PC-3 (cell line): Measurements from ENCODE around the gene FMO3. TPM values are rescaled to one million over a fixed set of nuclear protein-coding genes. Genes with fewer than 3 reads are reported as not detected.

ENCODE experiments used
- ATAC-seq: fragments of 200-7000 bp; cut with Tn5 transposase; 2 replicates; pipeline ENCODE4 v1.9.1; 2020; ENCODE audit warnings: mild to moderate bottlenecking, moderate library complexity
- BruUV-seq: library from RNA; stranded (reverse); fragments of 400-500 nt; replicated peaks from 2 replicates; lab custom pipeline; 2021; lab: Mats Ljungman, UMichigan
- CTCF ChIA-PET: fragments of 300-600 bp; sonication (Branson Sonifier 250); formaldehyde crosslinking; loops from one replicate; lab custom pipeline; 2022; ENCODE audit warnings: antibody characterized with exemption; lab: Charles Lee
- POLR2A ChIA-PET: fragments of 300-600 bp; sonication (Branson Sonifier 250); formaldehyde crosslinking; loops from one replicate; lab custom pipeline; 2022; ENCODE audit warnings: antibody characterized with exemption; ENCODE audit not compliant: unreplicated experiment; lab: Charles Lee
- DNase-seq: peaks from one replicate; pipeline ENCODE4 v3.0.0-alpha.2; 2015
- H2AFZ ChIP-seq: fragments of 300-600 bp; sonication (generic); 2 replicates; pipeline ENCODE4 v1.6.0; 2016; ENCODE audit warnings: antibody characterized with exemption, low read length
- H3F3A ChIP-seq: fragments of 300-600 bp; sonication (generic); one replicate; pipeline ENCODE4 v1.6.0; 2017; ENCODE audit warnings: antibody characterized with exemption, low read length, control low read depth, mild to moderate bottlenecking; ENCODE audit not compliant: unreplicated experiment
- H3K27ac ChIP-seq: fragments of 300-600 bp; sonication (generic); 2 replicates; pipeline ENCODE4 v1.5.1; 2016; ENCODE audit warnings: mild to moderate bottlenecking, low read length
- H3K27me3 ChIP-seq: fragments of 300-600 bp; sonication (generic); 2 replicates; pipeline ENCODE4 v1.6.1; 2016; ENCODE audit warnings: low read length, mixed read lengths
- H3K36me3 ChIP-seq: fragments of 300-600 bp; sonication (generic); 2 replicates; pipeline ENCODE4 v1.6.1; 2016; ENCODE audit warnings: low read depth, mixed run types, low read length, mixed read lengths
- H3K4me1 ChIP-seq: fragments of 300-600 bp; sonication (generic); 2 replicates; pipeline ENCODE4 v1.5.1; 2016; ENCODE audit warnings: low read length; ENCODE audit not compliant: insufficient read depth
- H3K4me2 ChIP-seq: fragments of 300-600 bp; sonication (generic); 2 replicates; pipeline ENCODE4 v1.6.0; 2016; ENCODE audit warnings: low read length
- H3K4me3 ChIP-seq: fragments of 300-600 bp; sonication (generic); 2 replicates; pipeline ENCODE4 v1.5.1; 2016; ENCODE audit warnings: mild to moderate bottlenecking, low read length, mixed read lengths
- H3K79me2 ChIP-seq: fragments of 300-600 bp; sonication (generic); 2 replicates; pipeline ENCODE4 v1.6.1; 2017; ENCODE audit warnings: low read length, mixed read lengths
- H3K9ac ChIP-seq: fragments of 300-600 bp; sonication (generic); 2 replicates; pipeline ENCODE4 v1.6.0; 2016; ENCODE audit warnings: mild to moderate bottlenecking, low read length
- H3K9me2 ChIP-seq: fragments of 300-600 bp; sonication (generic); replicated peaks from 2 replicates; pipeline ENCODE4 v1.6.1; 2016; ENCODE audit warnings: mixed run types, low read length, mixed read lengths
- H3K9me3 ChIP-seq: fragments of 300-600 bp; sonication (generic); 2 replicates; pipeline ENCODE4 v1.6.1; 2016; ENCODE audit warnings: low read length, mixed read lengths
- H4K20me1 ChIP-seq: fragments of 300-600 bp; sonication (generic); 2 replicates; pipeline ENCODE4 v1.6.1; 2016; ENCODE audit warnings: low read length, mixed read lengths
- EZH2 ChIP-seq: fragments of 300-600 bp; sonication (generic); IDR thresholded peaks from one replicate; pipeline ENCODE4 v1.6.1; 2017; ENCODE audit warnings: antibody characterized with exemption, mild to moderate bottlenecking, low read length; ENCODE audit not compliant: unreplicated experiment
- EZH2phosphoT487 ChIP-seq: fragments of 300-600 bp; sonication (generic); IDR thresholded peaks from 2 replicates; pipeline ENCODE4 v1.6.1; 2018; ENCODE audit warnings: mild to moderate bottlenecking, antibody characterized with exemption, low read length, borderline replicate concordance
- intact Hi-C: fragments of 100-400 bp; cut with micrococcal nuclease; formaldehyde crosslinking; loops from 2 replicates; pipeline ENCODE4 v1.9.0; 2023
- total RNA-seq: library from RNA; depleted of rRNA; stranded (reverse); fragments of >200 nt; gene quantifications from 2 replicates; pipeline ENCODE4 v1.2.3, GENCODE V29; 2014
- TF ChIP-seq, protein P1 (sequence below): fragments of 300-600 bp; sonication (generic); conservative IDR thresholded peaks from 2 replicates; pipeline ENCODE4 v1.5.1; 2017; ENCODE audit warnings: antibody characterized with exemption, low read depth, mild to moderate bottlenecking, low read length

The FMO3 gene
- total RNA-seq, 1 experiment from 2014 or later, result not detected

DNA sequence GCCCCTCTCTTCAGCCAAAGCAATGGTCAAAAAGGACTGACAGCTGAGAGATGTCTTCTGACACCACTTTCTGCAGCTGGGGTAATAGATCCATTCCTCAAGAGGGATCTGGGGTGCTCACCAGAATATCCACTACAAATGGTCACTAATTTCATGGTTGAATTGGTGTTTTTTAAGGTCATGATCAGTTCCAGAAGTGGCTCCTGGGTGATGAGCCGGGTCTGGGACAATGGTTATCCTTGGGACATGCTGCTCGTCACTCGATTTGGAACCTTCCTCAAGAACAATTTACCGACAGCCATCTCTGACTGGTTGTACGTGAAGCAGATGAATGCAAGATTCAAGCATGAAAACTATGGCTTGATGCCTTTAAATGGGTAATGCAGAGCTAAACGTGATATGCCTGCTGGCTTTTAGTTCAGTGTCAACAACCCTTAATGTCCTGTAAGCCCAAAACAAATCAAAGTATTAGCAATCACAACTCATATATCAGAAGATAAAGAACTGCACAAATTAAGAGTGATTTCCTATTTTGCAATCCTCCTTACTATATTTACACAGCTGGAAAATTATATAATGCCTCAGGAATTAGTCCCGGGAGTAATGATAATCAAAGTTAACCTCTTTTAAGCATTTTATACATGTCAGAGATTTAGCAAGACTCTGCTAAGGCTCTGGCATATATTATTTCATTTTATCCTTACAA lies 20.1 kb downstream of the FMO3 start:
- no peak overlapping the region for H3K4me2 ChIP-seq

DNA sequence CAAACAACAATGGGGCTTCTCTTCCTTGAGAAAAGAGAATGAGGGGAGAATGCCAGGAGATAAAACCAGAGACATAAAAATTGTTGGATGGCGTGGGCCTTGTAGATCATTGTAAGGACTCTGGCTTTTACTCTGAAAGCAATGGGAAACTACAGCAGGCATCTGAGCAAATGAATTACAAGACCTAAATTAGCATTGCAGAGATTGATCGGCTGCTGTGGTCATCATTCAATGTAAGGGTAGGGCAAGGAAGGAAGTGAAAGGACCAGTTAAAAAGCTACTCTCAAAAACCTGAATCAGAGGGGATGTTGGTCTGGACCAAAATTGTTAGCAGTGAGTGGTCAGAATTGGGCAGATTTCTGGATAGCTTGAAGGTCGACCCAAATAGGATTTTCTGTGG lies 21.4 kb downstream of the FMO3 start:
- Histone ChIP-seq H3K9me3 (no peaks in the 10 kb centered on the region), H3K27me3 (peaks cover 93% of the 10 kb centered on the region), H3K9ac (no peak overlapping the region), H2AFZ (no peak overlapping the region), H3K4me2 (no peak overlapping the region), H3K9me2 (no peaks in the 10 kb centered on the region), H3K79me2 (no peaks in the 10 kb centered on the region), H3K4me3 (no peak overlapping the region), H3K27ac (no peak overlapping the region), H3F3A (no peaks in the 10 kb centered on the region), H3K36me3 (no peaks in the 10 kb centered on the region), H3K4me1 (no peaks in the 10 kb centered on the region), H4K20me1 (no peaks in the 10 kb centered on the region)
- ChIA-PET CTCF (no interaction called here), POLR2A (no interaction called here)
- DNase-seq (no peak), ATAC-seq (no peak)
- intact Hi-C loops, result no loop called here
- TF ChIP-seq EZH2 (no peak), EZH2phosphoT487 (no peak)
- TF ChIP-seq, protein P1, sequence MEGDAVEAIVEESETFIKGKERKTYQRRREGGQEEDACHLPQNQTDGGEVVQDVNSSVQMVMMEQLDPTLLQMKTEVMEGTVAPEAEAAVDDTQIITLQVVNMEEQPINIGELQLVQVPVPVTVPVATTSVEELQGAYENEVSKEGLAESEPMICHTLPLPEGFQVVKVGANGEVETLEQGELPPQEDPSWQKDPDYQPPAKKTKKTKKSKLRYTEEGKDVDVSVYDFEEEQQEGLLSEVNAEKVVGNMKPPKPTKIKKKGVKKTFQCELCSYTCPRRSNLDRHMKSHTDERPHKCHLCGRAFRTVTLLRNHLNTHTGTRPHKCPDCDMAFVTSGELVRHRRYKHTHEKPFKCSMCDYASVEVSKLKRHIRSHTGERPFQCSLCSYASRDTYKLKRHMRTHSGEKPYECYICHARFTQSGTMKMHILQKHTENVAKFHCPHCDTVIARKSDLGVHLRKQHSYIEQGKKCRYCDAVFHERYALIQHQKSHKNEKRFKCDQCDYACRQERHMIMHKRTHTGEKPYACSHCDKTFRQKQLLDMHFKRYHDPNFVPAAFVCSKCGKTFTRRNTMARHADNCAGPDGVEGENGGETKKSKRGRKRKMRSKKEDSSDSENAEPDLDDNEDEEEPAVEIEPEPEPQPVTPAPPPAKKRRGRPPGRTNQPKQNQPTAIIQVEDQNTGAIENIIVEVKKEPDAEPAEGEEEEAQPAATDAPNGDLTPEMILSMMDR, result no peak
- no TSS peak for BruUV-seq

More for the DNA sequence above, 20.1 kb downstream of the FMO3 start:
- no peaks in the 10 kb centered on the region for H3K79me2 ChIP-seq
- H3K27me3 ChIP-seq, result peaks cover 87% of the 10 kb centered on the region
- no peaks in the 10 kb centered on the region for H3F3A ChIP-seq
- CTCF ChIA-PET, result no interaction called here
- H3K4me1 ChIP-seq, result no peaks in the 10 kb centered on the region
- no TSS peak for BruUV-seq
- H3K27ac ChIP-seq, result no peak overlapping the region
- no peak overlapping the region for H3K4me3 ChIP-seq
- no peak overlapping the region for H3K9ac ChIP-seq
- POLR2A ChIA-PET, result no interaction called here
- H3K9me3 ChIP-seq, result no peaks in the 10 kb centered on the region
- DNase-seq (no peak), ATAC-seq (no peak)
- intact Hi-C loops, result no loop called here
- H3K36me3 ChIP-seq, result no peaks in the 10 kb centered on the region
- H4K20me1 ChIP-seq, result no peaks in the 10 kb centered on the region
- no peaks in the 10 kb centered on the region for H3K9me2 ChIP-seq
- no peak overlapping the region for H2AFZ ChIP-seq
- TF ChIP-seq EZH2 (no peak), EZH2phosphoT487 (no peak)
- TF ChIP-seq, protein P1, result no peak

DNA sequence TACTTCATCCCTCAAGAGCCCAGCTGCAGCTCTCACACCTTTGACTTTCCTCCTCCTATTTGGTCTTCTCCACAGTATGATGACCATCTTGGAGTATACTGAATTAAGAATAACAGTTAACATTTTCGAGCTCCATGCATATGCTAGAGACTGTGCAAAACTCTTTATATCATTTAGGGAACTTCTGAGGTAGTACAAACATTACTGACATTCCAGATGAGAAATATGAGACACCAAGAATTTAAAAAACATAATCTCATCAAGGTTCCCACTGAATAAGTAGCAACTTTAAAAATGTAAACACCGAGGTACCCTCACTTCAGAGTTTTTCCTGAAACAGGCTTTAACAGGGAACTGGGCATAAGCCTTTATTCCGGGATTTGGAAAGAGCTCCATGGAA lies 22.7 kb downstream of the FMO3 start:
- Histone ChIP-seq H3K79me2 (no peaks in the 10 kb centered on the region), H3K4me3 (no peak overlapping the region), H3K27ac (no peak overlapping the region), H3K9me2 (no peaks in the 10 kb centered on the region), H3K9ac (no peak overlapping the region), H3K4me2 (no peak overlapping the region), H3K9me3 (no peaks in the 10 kb centered on the region), H3F3A (no peaks in the 10 kb centered on the region), H3K36me3 (no peaks in the 10 kb centered on the region), H4K20me1 (no peaks in the 10 kb centered on the region), H2AFZ (no peak overlapping the region), H3K4me1 (no peaks in the 10 kb centered on the region), H3K27me3 (peaks cover 88% of the 10 kb centered on the region)
- TF ChIP-seq EZH2 (no peak), EZH2phosphoT487 (no peak)
- TF ChIP-seq, protein P1, result no peak
- ATAC-seq (no peak), DNase-seq (no peak)
- intact Hi-C loops, result no loop called here
- CTCF ChIA-PET, result no interaction called here
- no TSS peak for BruUV-seq
- POLR2A ChIA-PET, result no interaction called here
